GM19035 (cell line): Measurements from ENCODE around the gene UBALD1.

Experiments used
- ATAC-seq: cut with Tn5 transposase; IDR thresholded peaks from one replicate; pipeline ENCODE4 v1.9.1; 2021; ENCODE audit not compliant: unreplicated experiment

Gene UBALD1

GRCh38 chr16:4646773-4647643 lies 32.3 kb upstream of the UBALD1 start:
- ATAC-seq: no peak

- no peak for ATAC-seq
Observed at GRCh38 chr16:4641895-4642294, 27.2 kb upstream of the UBALD1 start.

- ATAC-seq: no peak
Observed at GRCh38 chr16:4641306-4641687, 26.6 kb upstream of the UBALD1 start.

GRCh38 chr16:4640572-4641305 lies 26.1 kb upstream of the UBALD1 start:
- ATAC-seq: no peak

GRCh38 chr16:4639899-4640509 lies 25.3 kb upstream of the UBALD1 start:
- no peak for ATAC-seq

- ATAC-seq: no peak
Observed at GRCh38 chr16:4637501-4638166, 22.9 kb upstream of the UBALD1 start.

GRCh38 chr16:4636196-4636595 lies 21.5 kb upstream of the UBALD1 start:
- ATAC-seq: no peak

GRCh38 chr16:4634768-4635167 lies 20.1 kb upstream of the UBALD1 start:
- no peak for ATAC-seq

GRCh38 chr16:4633910-4634635 lies 19.4 kb upstream of the UBALD1 start:
- no peak for ATAC-seq

GRCh38 chr16:4631444-4631843 lies 16.8 kb upstream of the UBALD1 start:
- no peak for ATAC-seq

GRCh38 chr16:4628283-4628682 lies 13.6 kb upstream of the UBALD1 start:
- no peak for ATAC-seq

- no peak for ATAC-seq
Observed at GRCh38 chr16:4626396-4626795, 11.7 kb upstream of the UBALD1 start.

- ATAC-seq: no peak
Observed at GRCh38 chr16:4625560-4626159, 11.0 kb upstream of the UBALD1 start.

GRCh38 chr16:4624827-4625559 lies 10.3 kb upstream of the UBALD1 start:
- peak; percentile 52 for ATAC-seq

GRCh38 chr16:4624015-4624826 lies 9.5 kb upstream of the UBALD1 start, which contains the start of gene MGRN1:
TSS of gene MGRN1 (plus strand) at chr16:4624826. CDS start at chr16:4624961, 135 bp downstream.
- ATAC-seq: peak; percentile 66

- no peak for ATAC-seq
Observed at GRCh38 chr16:4623593-4623992, 8.9 kb upstream of the UBALD1 start.

- no peak for ATAC-seq
Observed at GRCh38 chr16:4618645-4619418, 4.1 kb upstream of the UBALD1 start.

- no peak for ATAC-seq
Observed at GRCh38 chr16:4617880-4618279, 3.2 kb upstream of the UBALD1 start.
